HFF-Myc (cell line): Measurements from ENCODE around the gene CCL25.

ENCODE experiments used
- DNase-seq: peaks from one replicate; pipeline ENCODE4 v3.0.0-alpha.2; 2011; ENCODE audit warnings: low read depth; ENCODE audit errors: extremely low read depth
- H3K4me3 ChIP-seq: replicated peaks from 2 replicates; pipeline ENCODE4 v1.5.1; 2011; ENCODE audit warnings: low read depth, mild to moderate bottlenecking, control low read depth, low read length
- CTCF ChIP-seq: IDR thresholded peaks from 2 replicates; pipeline ENCODE4 v1.5.1; 2012; ENCODE audit warnings: mild to moderate bottlenecking, low read depth, low read length, control low read depth; ENCODE audit errors: missing control alignments

CCL25 gene

GRCh38 chr19:8111376-8111775 lies 58.8 kb downstream of the CCL25 start:
- H3K4me3 ChIP-seq = no peak overlapping the region
- no peak for DNase-seq
- no peak for TF ChIP-seq CTCF
